ENCODE data around the gene COL27A1. TPM values are rescaled to one million over a fixed set of nuclear protein-coding genes. Genes with fewer than 3 reads are reported as not detected.

Gene COL27A1
- total RNA-seq: 14.5 and 21.2 TPM in 2 replicates

GRCh38 chr9:114155263-114155994 lies at the start of gene COL27A1:
Gene COL27A1, plus strand, starts transcription at chr9:114155537. Its CDS starts 414 bp downstream, at chr9:114155951.

DNA sequence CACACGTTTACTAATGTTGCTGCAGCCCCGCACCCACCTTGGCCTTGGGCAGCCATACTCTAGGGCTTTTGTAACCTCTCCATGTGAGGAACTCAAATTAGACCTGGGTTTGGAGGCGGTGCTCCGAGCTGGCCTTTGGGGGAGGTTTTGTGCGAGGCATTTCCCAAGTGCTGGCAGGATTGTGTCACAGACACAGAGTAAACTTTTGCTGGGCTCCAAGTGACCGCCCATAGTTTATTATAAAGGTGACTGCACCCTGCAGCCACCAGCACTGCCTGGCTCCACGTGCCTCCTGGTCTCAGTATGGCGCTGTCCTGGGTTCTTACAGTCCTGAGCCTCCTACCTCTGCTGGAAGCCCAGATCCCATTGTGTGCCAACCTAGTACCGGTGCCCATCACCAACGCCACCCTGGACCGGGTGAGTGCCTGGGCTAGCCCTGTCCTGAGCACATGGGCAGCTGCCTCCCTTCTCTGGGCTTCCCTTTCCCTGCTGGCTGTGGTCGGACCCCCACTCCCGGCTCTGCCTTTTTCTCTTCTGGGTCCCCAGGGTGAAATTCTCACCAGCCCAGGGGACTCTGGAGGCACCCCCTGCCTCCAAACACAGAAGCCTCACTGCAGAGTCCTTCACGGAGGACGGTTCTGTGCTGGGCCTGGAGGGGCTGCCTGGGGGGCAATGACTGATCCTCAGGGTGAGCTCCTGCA lies 167.6 kb downstream of the COL27A1 start, which contains the start of gene ORM1:
Gene ORM1 (plus strand): TSS at position 268 of the 701 bp plus-strand sequence. CDS start 36 bp downstream, at position 304.

GRCh38 chr9:114329625-114330022 lies 174.3 kb downstream of the COL27A1 start, which contains the start of gene ORM2:
Gene ORM2, plus strand, starts transcription at chr9:114329869. Its CDS starts 36 bp downstream, at chr9:114329905.

Small RNA genes within 50 kb of the gene (small RNA-seq; reads per million reads assigned to genes)
- gene MIR455: 4,637 reads per million, percentile 100 among the genes with 10 or more reads in this experiment

Other genes starting within 250 kb of the COL27A1 start
- 0.11 and 0.26 TPM in 2 replicates for gene AMBP, start 77.2 kb upstream of the COL27A1 start, total RNA-seq
- 0.11 TPM in 1 of 2 replicates, not detected in the other for gene KIF12, start 56.2 kb upstream of the COL27A1 start, total RNA-seq
- not detected in 2 replicates for gene ORM1, start 167.6 kb downstream of the COL27A1 start, total RNA-seq
- not detected in 2 replicates for gene ORM2, start 174.3 kb downstream of the COL27A1 start, total RNA-seq
- 11.9 and 13.3 TPM in 2 replicates for gene AKNA, start 232.4 kb downstream of the COL27A1 start, total RNA-seq